ENCODE results near the gene STIMATE.
A peak's percentile ranks its signal among the peaks of the same experiment; 100 is the strongest.

Gene STIMATE

DNA sequence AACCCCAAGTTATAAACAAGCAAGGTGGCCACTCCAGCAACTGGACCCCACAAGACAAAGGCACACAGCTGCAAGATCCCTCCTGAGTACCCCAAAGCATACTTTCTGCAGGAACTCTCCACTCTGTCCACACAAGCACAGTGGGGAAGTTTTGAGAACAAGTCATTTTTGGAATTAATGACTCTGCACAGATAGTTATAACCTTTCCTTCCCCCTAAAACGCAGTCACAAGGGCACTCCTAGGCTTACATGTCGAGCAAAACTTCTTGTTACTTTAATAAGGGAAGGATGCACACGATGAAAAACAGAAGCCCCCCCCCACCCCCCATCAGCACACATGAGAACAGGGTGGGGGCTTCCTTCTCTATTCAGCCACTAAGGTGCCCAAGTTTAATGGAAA, 1.2 kb downstream of the STIMATE start:
- no peak for DNase-seq (ENCODE audit: low spot score)
- TF ChIP-seq, protein P1, sequence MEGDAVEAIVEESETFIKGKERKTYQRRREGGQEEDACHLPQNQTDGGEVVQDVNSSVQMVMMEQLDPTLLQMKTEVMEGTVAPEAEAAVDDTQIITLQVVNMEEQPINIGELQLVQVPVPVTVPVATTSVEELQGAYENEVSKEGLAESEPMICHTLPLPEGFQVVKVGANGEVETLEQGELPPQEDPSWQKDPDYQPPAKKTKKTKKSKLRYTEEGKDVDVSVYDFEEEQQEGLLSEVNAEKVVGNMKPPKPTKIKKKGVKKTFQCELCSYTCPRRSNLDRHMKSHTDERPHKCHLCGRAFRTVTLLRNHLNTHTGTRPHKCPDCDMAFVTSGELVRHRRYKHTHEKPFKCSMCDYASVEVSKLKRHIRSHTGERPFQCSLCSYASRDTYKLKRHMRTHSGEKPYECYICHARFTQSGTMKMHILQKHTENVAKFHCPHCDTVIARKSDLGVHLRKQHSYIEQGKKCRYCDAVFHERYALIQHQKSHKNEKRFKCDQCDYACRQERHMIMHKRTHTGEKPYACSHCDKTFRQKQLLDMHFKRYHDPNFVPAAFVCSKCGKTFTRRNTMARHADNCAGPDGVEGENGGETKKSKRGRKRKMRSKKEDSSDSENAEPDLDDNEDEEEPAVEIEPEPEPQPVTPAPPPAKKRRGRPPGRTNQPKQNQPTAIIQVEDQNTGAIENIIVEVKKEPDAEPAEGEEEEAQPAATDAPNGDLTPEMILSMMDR (IDR thresholded peaks at IDR 0.05; ENCODE audit: borderline replicate concordance, control extremely low read depth, extremely low read depth, insufficient read depth, missing control alignments), result no peak
- in situ Hi-C loops (cut with MboI; ENCODE audit: low sequenced_read_pairs, unreplicated experiment), result no loop called here

- TF ChIP-seq, protein P1 (IDR thresholded peaks at IDR 0.05; ENCODE audit: borderline replicate concordance, control extremely low read depth, extremely low read depth, insufficient read depth, missing control alignments), result no peak
- no peak for DNase-seq (ENCODE audit: low spot score)
- in situ Hi-C loops (cut with MboI; ENCODE audit: low sequenced_read_pairs, unreplicated experiment), result no loop called here
Observed at GRCh38 chr3:52895418-52895817, 1.9 kb downstream of the STIMATE start.

GRCh38 chr3:52894756-52895155, 2.6 kb downstream of the STIMATE start:
- TF ChIP-seq, protein P1 (IDR thresholded peaks at IDR 0.05; ENCODE audit: borderline replicate concordance, control extremely low read depth, extremely low read depth, insufficient read depth, missing control alignments), result no peak
- in situ Hi-C loops (cut with MboI; ENCODE audit: low sequenced_read_pairs, unreplicated experiment), result no loop called here
- DNase-seq (ENCODE audit: low spot score), result no peak

DNA sequence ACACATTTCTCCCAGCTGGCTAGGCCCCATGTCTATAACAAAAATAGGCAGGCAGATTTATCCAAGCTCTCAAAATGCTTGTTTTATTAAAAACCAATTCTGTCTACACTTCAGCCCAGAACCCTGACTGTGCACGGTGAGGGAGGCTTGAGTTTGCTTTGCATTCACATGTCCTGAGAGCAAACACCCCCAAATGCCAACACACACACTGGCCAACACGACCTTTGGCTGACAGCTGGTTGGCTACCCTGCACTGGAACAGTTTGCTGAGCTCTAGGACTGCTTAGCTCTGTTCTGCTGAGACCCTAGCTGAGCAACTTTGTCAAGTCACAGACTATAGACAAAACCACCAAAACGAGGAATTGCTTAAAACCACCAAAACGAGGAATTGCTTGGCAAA, 3.6 kb downstream of the STIMATE start:
- TF ChIP-seq, protein P1 (IDR thresholded peaks at IDR 0.05; ENCODE audit: borderline replicate concordance, control extremely low read depth, extremely low read depth, insufficient read depth, missing control alignments), result no peak
- no peak for DNase-seq (ENCODE audit: low spot score)
- in situ Hi-C loops (cut with MboI; ENCODE audit: low sequenced_read_pairs, unreplicated experiment), result no loop called here

GRCh38 chr3:52892625-52893311, 4.6 kb downstream of the STIMATE start:
- in situ Hi-C loops (cut with MboI; ENCODE audit: low sequenced_read_pairs, unreplicated experiment), result no loop called here
- peak; percentile 68 for DNase-seq (ENCODE audit: low spot score)
- TF ChIP-seq, protein P1 (IDR thresholded peaks at IDR 0.05; ENCODE audit: borderline replicate concordance, control extremely low read depth, extremely low read depth, insufficient read depth, missing control alignments), result no peak

GRCh38 chr3:52892290-52892624, 5.1 kb downstream of the STIMATE start:
- in situ Hi-C loops (cut with MboI; ENCODE audit: low sequenced_read_pairs, unreplicated experiment), result no loop called here
- TF ChIP-seq, protein P1 (IDR thresholded peaks at IDR 0.05; ENCODE audit: borderline replicate concordance, control extremely low read depth, extremely low read depth, insufficient read depth, missing control alignments), result no peak
- no peak for DNase-seq (ENCODE audit: low spot score)
